Mesothelial cell of epicardium (in vitro differentiated cells): ENCODE measurements around the gene TENM4. TPM values are rescaled to one million over a fixed set of nuclear protein-coding genes. Genes with fewer than 3 reads are reported as not detected.

Experiments used
- DNase-seq, 2 experiments: peaks; one replicate each; pipeline ENCODE4 v3.0.0; 2021; ENCODE audit warnings: low spot score in 2 of 2; ENCODE audit not compliant: unreplicated experiment in 2 of 2
- H3K27ac Mint-ChIP-seq: 2 replicates; pipeline ENCODE4 v1.8.0; 2021; ENCODE audit warnings: mixed read lengths
- H3K27me3 Mint-ChIP-seq: 2 replicates; pipeline ENCODE4 v1.8.0; 2021; ENCODE audit warnings: low read depth, mixed read lengths
- H3K36me3 Mint-ChIP-seq: 2 replicates; pipeline ENCODE4 v1.8.0; 2021; ENCODE audit warnings: mixed read lengths
- H3K4me1 Mint-ChIP-seq: 2 replicates; pipeline ENCODE4 v1.8.0; 2021; ENCODE audit warnings: mixed read lengths
- H3K4me3 Mint-ChIP-seq: 2 replicates; pipeline ENCODE4 v1.8.0; 2021; ENCODE audit warnings: mild to moderate bottlenecking, moderate library complexity, mixed read lengths
- H3K9me3 Mint-ChIP-seq: 2 replicates; pipeline ENCODE4 v1.8.0; 2021; ENCODE audit warnings: mixed read lengths
- total RNA-seq: library from RNA; stranded (reverse); gene quantifications from 3 replicates; pipeline ENCODE4 v1.2.1, GENCODE V29; 2021
- TF ChIP-seq, protein P1 (sequence below): fragments of 200-600 bp; sonication (generic); IDR thresholded peaks from one replicate; pipeline ENCODE4 v1.5.0; 2021; ENCODE audit warnings: antibody characterized with exemption; ENCODE audit not compliant: unreplicated experiment

Gene TENM4
- total RNA-seq, 1 donor from 2014 or later = 187 TPM

DNA sequence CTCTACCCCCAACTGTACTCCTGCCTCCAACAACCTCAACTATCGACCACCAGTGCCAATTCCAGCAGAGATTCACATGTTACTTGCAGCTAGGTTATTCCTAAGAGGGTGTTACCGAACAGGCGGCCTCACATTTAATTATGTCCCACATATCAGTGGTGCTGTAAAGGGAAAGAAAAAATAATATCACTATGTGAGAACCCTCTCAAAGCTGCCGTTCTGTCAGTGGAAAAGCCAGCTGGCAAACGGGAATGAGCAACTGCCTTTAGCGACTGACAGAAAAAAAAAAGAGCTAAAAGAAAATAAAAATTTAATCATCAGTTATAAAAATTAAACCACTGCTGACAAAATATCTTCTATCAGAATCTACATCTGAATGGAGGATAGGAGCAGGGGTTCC lies 595.3 kb downstream of the TENM4 start:
- H3K9me3 Mint-ChIP-seq = no peaks in the 10 kb centered on the region
- no peak overlapping the region for H3K27ac Mint-ChIP-seq
- TF ChIP-seq, protein P1, sequence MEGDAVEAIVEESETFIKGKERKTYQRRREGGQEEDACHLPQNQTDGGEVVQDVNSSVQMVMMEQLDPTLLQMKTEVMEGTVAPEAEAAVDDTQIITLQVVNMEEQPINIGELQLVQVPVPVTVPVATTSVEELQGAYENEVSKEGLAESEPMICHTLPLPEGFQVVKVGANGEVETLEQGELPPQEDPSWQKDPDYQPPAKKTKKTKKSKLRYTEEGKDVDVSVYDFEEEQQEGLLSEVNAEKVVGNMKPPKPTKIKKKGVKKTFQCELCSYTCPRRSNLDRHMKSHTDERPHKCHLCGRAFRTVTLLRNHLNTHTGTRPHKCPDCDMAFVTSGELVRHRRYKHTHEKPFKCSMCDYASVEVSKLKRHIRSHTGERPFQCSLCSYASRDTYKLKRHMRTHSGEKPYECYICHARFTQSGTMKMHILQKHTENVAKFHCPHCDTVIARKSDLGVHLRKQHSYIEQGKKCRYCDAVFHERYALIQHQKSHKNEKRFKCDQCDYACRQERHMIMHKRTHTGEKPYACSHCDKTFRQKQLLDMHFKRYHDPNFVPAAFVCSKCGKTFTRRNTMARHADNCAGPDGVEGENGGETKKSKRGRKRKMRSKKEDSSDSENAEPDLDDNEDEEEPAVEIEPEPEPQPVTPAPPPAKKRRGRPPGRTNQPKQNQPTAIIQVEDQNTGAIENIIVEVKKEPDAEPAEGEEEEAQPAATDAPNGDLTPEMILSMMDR = no peak
- no peak overlapping the region for H3K4me3 Mint-ChIP-seq
- H3K4me1 Mint-ChIP-seq = peaks cover 44% of the 10 kb centered on the region
- no peaks in the 10 kb centered on the region for H3K27me3 Mint-ChIP-seq
- no peak for DNase-seq
- H3K36me3 Mint-ChIP-seq = peaks cover 2% of the 10 kb centered on the region

DNA sequence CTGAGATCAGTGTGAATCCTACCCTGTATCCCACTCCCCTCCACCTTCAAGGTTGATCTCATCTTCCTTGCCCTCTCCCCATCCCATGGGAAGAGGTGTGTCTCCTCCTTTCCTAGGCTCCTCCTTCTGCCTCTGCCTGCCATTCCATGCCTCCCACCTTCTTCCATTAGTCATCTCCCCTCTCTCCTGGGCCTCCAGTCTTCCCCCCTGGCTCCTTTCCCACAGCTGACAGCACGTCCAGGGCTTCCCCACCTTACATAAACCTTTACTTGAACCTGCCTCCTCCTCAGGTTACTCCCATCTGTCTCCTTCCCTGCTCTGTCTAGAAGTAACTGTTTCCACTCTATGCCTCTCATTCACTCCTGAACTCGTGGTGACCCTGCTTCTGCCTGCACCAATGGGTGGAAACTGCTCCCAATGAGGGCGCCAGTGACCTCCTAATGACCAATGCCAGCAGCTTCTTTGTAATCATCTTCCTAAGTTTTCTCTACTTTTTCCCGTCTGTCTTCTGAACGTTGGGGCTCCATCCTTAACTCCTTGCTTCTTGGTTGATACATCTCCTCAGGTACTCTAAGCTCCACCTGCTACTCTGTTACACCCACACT lies 599.3 kb downstream of the TENM4 start:
- H3K9me3 Mint-ChIP-seq = no peaks in the 10 kb centered on the region
- no peaks in the 10 kb centered on the region for H3K27me3 Mint-ChIP-seq
- peak overlapping the region; percentile 75 for H3K27ac Mint-ChIP-seq
- no peak overlapping the region for H3K4me3 Mint-ChIP-seq
- TF ChIP-seq, protein P1 = no peak
- H3K36me3 Mint-ChIP-seq = peaks cover 2% of the 10 kb centered on the region
- H3K4me1 Mint-ChIP-seq = peaks cover 48% of the 10 kb centered on the region
- DNase-seq = peak in 1 of 2 experiments; percentile 48

DNA sequence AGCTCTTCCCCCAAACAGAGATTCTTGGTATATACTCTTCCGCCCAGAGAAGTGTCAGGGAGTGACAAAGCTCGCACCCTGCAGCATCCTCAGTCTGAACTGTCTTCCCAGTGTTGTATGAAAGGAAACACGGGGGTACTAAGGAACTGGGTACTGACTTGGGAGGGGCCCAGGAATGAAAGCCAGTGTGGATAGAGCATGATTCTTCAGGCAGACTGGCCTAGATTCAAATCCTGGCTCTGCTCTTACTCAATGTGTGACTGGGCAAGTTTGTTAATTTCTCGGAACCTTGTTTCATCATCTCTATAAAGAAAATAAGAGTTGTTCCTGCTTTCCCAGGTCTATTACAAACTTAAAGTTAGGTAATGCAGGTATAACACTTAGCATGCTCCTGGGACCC lies 600.2 kb downstream of the TENM4 start:
- no peaks in the 10 kb centered on the region for H3K9me3 Mint-ChIP-seq
- no peak overlapping the region for H3K4me3 Mint-ChIP-seq
- peaks cover 50% of the 10 kb centered on the region for H3K4me1 Mint-ChIP-seq
- TF ChIP-seq, protein P1 = no peak
- DNase-seq = no peak
- no peaks in the 10 kb centered on the region for H3K27me3 Mint-ChIP-seq
- H3K27ac Mint-ChIP-seq = peak overlapping the region; percentile 94
- H3K36me3 Mint-ChIP-seq = peaks cover 2% of the 10 kb centered on the region

DNA sequence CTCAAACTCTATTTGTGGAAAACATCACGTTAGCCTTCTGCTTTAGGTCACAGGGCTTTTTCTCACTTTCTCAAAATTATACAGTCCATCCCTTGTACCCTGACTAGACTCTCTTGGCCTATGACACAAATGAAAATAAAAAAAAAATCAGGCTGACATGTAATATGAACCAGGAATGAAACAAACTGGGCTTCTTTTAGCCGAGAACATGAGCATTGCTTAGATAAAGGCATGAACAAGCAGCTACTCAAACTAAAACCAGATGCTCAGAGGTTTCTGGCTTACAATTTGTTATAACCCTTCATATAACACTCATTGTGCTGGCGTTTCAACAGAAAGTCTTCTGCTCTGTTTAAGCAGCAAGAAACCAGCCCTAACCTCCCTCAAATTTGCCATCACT lies 600.6 kb downstream of the TENM4 start:
- Mint-ChIP-seq H3K27ac (peak overlapping the region; percentile 94), H3K36me3 (peaks cover under 1% of the 10 kb centered on the region), H3K9me3 (no peaks in the 10 kb centered on the region), H3K4me3 (no peak overlapping the region), H3K27me3 (no peaks in the 10 kb centered on the region), H3K4me1 (peaks cover 52% of the 10 kb centered on the region)
- TF ChIP-seq, protein P1 = no peak
- no peak for DNase-seq

DNA sequence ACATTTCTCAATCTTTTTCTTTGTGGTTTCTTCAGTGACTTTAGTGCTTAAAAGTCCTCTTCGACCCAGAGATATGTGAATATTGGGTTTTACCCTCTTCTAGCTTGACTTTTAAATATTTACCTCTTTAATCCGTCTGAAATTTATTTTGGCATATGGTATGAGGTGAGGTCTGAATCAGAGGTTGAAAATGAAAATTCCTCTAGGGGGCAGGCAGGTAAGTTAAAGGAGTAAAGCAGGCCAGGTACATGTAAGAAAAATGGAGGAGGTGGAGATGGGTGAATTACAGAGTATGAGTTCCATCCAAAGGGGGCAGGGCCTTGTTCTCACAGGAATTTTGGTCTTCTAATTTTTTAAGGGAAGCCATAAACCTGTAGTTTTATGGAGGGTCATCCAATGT lies 602.4 kb downstream of the TENM4 start:
- peak overlapping the region; percentile 66 for H3K27ac Mint-ChIP-seq
- DNase-seq = no peak
- no peaks in the 10 kb centered on the region for H3K36me3 Mint-ChIP-seq
- peaks cover 69% of the 10 kb centered on the region for H3K4me1 Mint-ChIP-seq
- H3K9me3 Mint-ChIP-seq = no peaks in the 10 kb centered on the region
- TF ChIP-seq, protein P1 = no peak
- H3K27me3 Mint-ChIP-seq = no peaks in the 10 kb centered on the region
- H3K4me3 Mint-ChIP-seq = no peak overlapping the region

DNA sequence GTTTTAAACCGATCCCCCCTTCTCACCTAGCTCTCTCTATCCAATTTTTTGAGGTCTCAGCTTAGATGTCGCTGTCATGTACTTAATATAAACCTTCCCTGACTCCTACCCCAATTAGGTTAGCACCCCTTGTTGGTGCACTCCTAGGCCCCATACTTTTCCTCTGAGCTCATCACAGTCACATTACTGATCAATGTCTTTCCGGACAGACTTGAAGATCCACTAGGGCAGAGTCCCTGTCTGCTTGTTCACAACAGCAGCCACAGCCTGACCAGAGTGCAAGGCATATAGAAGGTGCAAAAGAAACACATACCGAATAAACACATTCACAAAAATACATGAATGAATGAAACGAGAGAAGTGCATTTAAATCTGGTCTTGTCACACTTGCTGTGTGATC lies 605.2 kb downstream of the TENM4 start:
- Mint-ChIP-seq H3K4me3 (no peak overlapping the region), H3K27ac (peak overlapping the region; percentile 11), H3K27me3 (no peaks in the 10 kb centered on the region), H3K4me1 (peaks cover 57% of the 10 kb centered on the region), H3K36me3 (peaks cover 6% of the 10 kb centered on the region), H3K9me3 (no peaks in the 10 kb centered on the region)
- TF ChIP-seq, protein P1 = no peak
- DNase-seq = no peak
